HEK293 (cell line): ENCODE measurements around the gene GIN1.

ENCODE experiments used
- ZNF121 ChIP-seq: fragments of 450-650 bp; formaldehyde crosslinking; IDR thresholded peaks from 2 replicates; pipeline ENCODE4 v1.5.1; 2016; ENCODE audit warnings: missing biosample characterization, missing genetic modification characterization
- ZNF394 ChIP-seq: fragments of 450-650 bp; formaldehyde crosslinking; IDR thresholded peaks from 2 replicates; pipeline ENCODE4 v1.5.1; 2016; ENCODE audit warnings: missing biosample characterization, missing genetic modification characterization, mild to moderate bottlenecking, moderate library complexity, borderline replicate concordance
- TF ChIP-seq, protein P1 (sequence below): fragments of 450-650 bp; formaldehyde crosslinking; IDR thresholded peaks from 2 replicates; pipeline ENCODE4 v1.5.1; 2016; ENCODE audit warnings: missing biosample characterization, missing genetic modification characterization
- TF ChIP-seq, protein P2 (sequence below): fragments of 450-650 bp; formaldehyde crosslinking; IDR thresholded peaks from 2 replicates; pipeline ENCODE4 v1.5.1; 2016; ENCODE audit warnings: missing biosample characterization, missing genetic modification characterization

DNA sequence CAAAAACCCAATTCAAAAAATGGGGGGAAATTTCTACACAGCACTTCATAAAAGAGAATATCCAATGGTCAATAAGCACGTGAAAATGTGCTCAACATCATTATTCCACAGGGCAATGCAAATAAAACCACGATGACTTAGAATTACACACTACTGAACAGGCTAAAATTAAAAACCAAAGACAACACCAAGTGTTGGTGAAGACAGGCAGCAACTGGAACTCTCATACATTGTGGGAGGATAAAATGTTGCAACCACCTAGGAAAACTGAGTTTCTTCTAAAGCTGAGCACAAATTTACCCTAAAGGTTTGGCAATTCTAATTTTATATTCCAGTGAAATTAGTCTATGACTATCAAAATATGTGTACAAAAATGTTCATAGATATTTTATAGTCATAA is 9.5 kb downstream of the GIN1 start:
- no peak for TF ChIP-seq ZNF121 (tag by site-specific recombination)
- TF ChIP-seq, protein P1, sequence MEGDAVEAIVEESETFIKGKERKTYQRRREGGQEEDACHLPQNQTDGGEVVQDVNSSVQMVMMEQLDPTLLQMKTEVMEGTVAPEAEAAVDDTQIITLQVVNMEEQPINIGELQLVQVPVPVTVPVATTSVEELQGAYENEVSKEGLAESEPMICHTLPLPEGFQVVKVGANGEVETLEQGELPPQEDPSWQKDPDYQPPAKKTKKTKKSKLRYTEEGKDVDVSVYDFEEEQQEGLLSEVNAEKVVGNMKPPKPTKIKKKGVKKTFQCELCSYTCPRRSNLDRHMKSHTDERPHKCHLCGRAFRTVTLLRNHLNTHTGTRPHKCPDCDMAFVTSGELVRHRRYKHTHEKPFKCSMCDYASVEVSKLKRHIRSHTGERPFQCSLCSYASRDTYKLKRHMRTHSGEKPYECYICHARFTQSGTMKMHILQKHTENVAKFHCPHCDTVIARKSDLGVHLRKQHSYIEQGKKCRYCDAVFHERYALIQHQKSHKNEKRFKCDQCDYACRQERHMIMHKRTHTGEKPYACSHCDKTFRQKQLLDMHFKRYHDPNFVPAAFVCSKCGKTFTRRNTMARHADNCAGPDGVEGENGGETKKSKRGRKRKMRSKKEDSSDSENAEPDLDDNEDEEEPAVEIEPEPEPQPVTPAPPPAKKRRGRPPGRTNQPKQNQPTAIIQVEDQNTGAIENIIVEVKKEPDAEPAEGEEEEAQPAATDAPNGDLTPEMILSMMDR = no peak
- TF ChIP-seq, protein P2, sequence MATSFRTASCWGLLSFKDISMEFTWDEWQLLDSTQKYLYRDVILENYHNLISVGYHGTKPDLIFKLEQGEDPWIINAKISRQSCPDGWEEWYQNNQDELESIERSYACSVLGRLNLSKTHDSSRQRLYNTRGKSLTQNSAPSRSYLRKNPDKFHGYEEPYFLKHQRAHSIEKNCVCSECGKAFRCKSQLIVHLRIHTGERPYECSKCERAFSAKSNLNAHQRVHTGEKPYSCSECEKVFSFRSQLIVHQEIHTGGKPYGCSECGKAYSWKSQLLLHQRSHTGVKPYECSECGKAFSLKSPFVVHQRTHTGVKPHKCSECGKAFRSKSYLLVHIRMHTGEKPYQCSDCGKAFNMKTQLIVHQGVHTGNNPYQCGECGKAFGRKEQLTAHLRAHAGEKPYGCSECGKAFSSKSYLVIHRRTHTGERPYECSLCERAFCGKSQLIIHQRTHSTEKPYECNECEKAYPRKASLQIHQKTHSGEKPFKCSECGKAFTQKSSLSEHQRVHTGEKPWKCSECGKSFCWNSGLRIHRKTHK (tag by site-specific recombination) = no peak
- TF ChIP-seq ZNF394 = no peak
